Astrocyte of the spinal cord (primary cell): ENCODE data around the gene TSPY3.
"Not testable (repeated sequence)": the region's sequence is repeated elsewhere in the genome, so short reads cannot be mapped to it uniquely, and the experiment has no call there.

Source experiments
- DNase-seq: peaks from one replicate; pipeline ENCODE4 v3.0.0; 2011; ENCODE audit warnings: low read depth, low spot score
- H3K4me3 ChIP-seq: 2 replicates; pipeline ENCODE4 v1.5.1; 2011; ENCODE audit warnings: low read depth, mild to moderate bottlenecking, low read length, moderate library complexity
- in situ Hi-C: cut with HindIII; loops from 2 replicates; pipeline ENCODE4 v1.10.0; 2017; ENCODE audit warnings: low sequenced_read_pairs

Gene TSPY3

GRCh38 chrY:9398121-9398520 lies at the start of gene TSPY3:
TSPY3 (plus strand) TSS chrY:9398421; CDS start chrY:9398467, 46 bp downstream.
- H3K4me3 ChIP-seq, DNase-seq, in situ Hi-C loops: not testable (repeated sequence)

GRCh38 chrY:9357497-9357896 lies 40.7 kb upstream of the TSPY3 start, which contains the start of gene TSPY8:
TSPY8 (plus strand) TSS chrY:9357797; CDS start chrY:9357843, 46 bp downstream.
- H3K4me3 ChIP-seq, in situ Hi-C loops, DNase-seq: not testable (repeated sequence)

- in situ Hi-C loops, DNase-seq, H3K4me3 ChIP-seq: not testable (repeated sequence)
Observed at GRCh38 chrY:9396527-9396926, 1.7 kb upstream of the TSPY3 start.
